WI38 (cell line): ENCODE results near the gene LRP8.

Source experiments
- H3K4me3 ChIP-seq: 2 replicates; pipeline ENCODE4 v1.5.1; 2011; ENCODE audit warnings: low read depth, mild to moderate bottlenecking, control low read depth, low read length
- CTCF ChIP-seq: IDR thresholded peaks from 2 replicates; pipeline ENCODE4 v1.5.1; 2012; ENCODE audit warnings: low read depth, mild to moderate bottlenecking, control low read depth, low read length

The LRP8 gene

GRCh38 chr1:53343831-53344668 lies 16.2 kb upstream of the LRP8 start:
- TF ChIP-seq CTCF = no peak
- no peak overlapping the region for H3K4me3 ChIP-seq

- H3K4me3 ChIP-seq = no peak overlapping the region
- TF ChIP-seq CTCF = no peak
These were observed 15.0 kb upstream of the LRP8 start for GRCh38 chr1:53342735-53343470.

- no peak overlapping the region for H3K4me3 ChIP-seq
These were observed 14.3 kb upstream of the LRP8 start for GRCh38 chr1:53341961-53342707.

GRCh38 chr1:53341521-53341895 lies 13.6 kb upstream of the LRP8 start:
- H3K4me3 ChIP-seq = no peak overlapping the region
- TF ChIP-seq CTCF = no peak

More at GRCh38 chr1:53341961-53342707, 14.3 kb upstream of the LRP8 start:
- TF ChIP-seq CTCF = no peak

- TF ChIP-seq CTCF = no peak
- H3K4me3 ChIP-seq = no peak overlapping the region
These were observed 13.0 kb upstream of the LRP8 start for GRCh38 chr1:53340660-53341520.

GRCh38 chr1:53339736-53340635 lies 12.1 kb upstream of the LRP8 start:
- TF ChIP-seq CTCF = no peak
- no peak overlapping the region for H3K4me3 ChIP-seq
